Stimulated activated CD8-positive, alpha-beta memory T cell treated with anti-CD3 and anti-CD28 coated beads, Interleukin-4, amount 100 ng/mL, for 1 hour (primary cell): Measurements from ENCODE around the gene GRB10.

Experiments used
- DNase-seq, 2 donors: peaks; one replicate each; pipeline ENCODE4 v3.0.0-alpha.2; 2020; ENCODE audit warnings: low read depth in 2 of 2, low spot score in 1 of 2

GRB10 gene

GRCh38 chr7:50803359-50804337 is 21.0 kb upstream of the GRB10 start:
- no peak for DNase-seq

DNA sequence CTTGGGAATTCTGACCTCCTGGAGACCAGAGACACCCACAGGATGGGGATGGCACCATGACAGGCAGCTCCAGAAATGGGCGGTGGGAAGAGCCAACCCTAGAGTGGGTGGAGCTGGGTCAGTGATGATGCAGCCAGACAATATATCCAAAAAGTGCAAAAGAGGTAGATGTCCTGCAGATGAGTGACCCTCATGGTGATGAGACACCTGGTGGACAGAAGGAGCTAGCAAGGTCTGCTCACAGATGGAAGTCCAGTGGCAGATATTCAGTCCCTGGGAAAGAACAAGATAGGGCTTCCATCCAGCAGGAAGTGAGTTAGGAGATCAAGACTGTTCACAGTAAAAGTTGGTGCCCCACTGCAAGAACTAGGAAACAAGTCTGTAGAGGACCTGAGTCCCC is 19.2 kb upstream of the GRB10 start:
- DNase-seq = no peak

DNA sequence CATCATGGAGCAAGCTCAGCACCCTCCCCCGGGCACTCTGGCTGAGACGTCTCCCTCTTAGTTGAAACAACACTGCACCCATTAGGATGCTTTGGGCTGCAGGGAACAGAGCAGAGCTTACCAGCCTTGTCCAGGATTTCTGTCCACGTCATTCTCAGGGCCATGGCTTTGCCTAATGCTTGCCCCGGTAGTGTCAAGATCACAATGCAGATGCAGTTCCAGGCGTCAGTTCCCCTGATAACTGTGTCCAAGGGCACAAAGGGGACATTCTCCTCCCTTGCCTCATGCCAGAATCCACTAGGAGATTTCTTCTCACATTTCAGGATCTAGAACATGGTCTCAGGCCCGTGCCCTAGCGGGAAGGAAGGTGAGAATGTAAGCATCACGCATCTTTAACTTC is 17.2 kb upstream of the GRB10 start:
- no peak for DNase-seq

DNA sequence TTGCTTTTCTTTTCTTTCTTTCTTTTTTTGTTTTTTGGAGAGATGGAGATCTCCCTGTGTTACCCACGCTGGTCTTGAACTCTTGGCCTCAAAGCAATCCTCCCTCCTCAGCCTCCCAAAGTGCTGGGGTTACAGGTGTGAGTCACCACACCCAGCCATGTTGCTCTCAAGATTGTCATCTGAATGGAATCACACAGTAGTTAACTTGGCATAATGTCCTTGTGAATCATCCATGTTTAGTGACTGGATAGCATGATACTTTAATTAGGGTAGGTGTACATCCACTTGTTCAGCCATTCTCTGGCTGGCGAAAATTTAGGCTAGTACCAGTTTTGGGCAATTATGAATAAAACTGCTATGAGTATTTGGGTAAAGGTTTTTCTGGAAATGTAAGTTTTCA is 15.4 kb upstream of the GRB10 start:
- no peak for DNase-seq

DNA sequence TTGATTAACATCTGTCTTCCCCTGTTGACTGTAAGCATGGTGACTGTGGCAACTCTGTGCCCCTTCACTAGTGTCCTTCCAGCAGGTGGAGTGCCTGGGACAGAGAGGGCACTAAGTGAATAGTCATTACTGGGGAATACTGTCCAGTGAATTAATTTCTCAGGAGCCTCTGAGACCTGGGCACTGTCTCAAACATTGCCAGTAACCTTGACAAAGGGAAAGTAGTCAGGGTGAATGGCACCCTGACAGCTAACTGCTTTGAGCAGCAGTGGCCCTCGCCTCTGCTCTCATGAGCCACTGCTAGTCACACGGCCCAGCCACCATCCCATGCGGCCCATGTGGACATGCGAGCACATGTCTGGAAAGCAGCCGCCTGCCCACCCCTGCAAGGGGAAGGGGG is 13.1 kb upstream of the GRB10 start:
- DNase-seq = no peak

DNA sequence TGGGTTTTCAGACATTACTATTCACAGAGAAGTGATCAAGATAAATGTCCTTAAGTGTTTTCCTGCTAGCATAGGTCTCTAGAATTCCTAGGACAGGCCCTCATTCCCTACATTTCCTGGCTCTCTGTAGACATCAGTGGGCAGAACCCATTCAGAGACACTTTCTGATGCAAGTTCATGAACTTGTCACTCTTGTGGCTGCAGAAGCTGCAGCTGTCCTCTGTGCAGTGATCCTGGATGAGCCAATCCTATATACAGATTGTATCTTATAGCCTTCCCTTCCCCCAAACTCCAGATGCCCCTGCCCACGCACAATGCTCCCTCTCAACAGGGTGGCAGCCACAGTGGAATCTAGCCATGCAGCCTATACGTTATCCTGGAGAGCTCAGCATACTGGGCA is 12.6 kb upstream of the GRB10 start:
- DNase-seq = no peak

DNA sequence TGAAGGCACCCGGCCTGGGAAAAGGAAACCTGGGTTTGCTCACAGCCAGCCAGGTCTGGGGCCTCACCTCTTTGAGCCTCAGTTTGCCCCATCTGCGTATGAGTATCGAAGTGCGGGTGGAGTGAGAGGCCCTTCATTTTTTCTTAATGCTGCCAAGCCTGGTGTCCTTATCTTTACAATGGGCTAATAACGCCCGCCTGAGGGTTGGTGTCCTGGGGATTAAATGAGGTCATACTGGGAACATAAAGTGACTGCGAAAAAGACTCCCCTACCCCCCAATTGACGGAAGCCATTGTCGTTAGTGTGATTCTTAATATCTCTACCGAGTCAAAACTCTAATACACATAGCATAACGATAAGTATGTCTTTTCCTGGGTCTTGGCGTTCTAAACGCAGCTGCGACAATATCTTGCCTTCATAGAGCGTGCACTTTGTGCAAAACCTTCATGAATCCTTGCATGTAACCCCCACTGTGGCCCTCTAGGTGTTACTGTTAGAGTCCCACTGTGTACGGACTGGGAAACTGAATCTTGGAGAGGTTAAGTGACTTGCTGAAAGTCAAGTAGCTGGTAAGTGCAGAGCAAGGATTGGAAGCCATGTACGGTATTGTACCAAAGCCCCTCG is 11.4 kb upstream of the GRB10 start:
- DNase-seq = no peak

- DNase-seq = no peak
These were observed 10.6 kb upstream of the GRB10 start for GRCh38 chr7:50793120-50793946.

DNA sequence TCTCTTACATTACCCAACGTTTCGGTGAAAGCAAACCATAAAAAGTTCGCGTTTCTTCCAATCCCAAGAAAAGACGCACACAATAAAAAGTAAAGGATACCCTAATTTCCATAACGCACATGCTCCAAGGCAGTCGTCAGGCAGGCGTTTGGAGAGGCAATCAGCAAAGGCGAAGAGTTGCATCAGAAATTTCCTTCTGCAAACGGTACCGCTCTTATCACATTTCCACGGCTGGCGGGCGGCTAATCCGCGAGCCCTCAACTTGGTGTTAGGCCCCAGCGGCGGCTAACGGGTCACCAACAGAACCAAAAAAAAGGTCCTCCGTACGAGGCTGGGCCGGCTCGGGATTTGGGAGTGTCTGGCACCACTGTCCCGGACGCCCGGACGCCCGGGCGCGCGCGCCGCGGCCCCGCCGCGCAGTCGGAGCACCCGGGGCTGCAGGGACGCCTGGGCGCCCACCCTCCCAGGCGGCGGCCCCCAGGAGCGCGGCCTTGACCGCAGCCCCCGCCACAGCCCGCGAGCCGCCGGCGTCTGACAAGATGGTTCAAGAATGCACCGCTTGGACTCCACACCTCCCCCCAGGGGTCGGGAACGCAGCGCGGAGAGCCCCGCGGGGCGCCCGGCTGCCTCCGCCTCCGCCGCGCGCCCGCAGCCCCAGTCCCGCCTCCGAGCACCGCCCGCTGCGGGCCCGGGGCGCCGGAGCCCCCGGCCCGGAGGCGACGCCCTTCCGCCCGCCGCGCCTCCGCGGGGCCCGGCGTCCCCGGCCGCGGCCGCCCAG is 9.8 kb upstream of the GRB10 start:
- no peak for DNase-seq

DNA sequence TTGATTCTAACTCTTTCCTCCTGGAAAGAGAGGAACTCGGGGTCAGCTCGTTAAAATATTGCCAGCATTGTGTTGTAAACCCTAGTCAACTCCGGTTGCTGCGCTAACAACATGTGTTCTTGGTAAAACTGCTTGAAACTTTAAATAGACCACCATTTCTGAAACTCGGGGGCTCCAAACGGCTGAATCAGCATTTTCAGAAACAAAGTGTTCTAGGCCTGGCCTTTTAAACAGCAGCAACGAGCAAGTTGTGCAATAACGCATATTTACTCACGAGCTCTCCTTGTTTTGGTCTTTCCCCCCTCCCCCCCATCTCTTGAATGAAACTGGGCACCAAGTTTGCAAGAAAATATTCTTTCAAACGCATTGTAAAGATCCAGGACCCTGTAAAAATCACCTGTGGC is 9.2 kb upstream of the GRB10 start:
- DNase-seq = no peak

DNA sequence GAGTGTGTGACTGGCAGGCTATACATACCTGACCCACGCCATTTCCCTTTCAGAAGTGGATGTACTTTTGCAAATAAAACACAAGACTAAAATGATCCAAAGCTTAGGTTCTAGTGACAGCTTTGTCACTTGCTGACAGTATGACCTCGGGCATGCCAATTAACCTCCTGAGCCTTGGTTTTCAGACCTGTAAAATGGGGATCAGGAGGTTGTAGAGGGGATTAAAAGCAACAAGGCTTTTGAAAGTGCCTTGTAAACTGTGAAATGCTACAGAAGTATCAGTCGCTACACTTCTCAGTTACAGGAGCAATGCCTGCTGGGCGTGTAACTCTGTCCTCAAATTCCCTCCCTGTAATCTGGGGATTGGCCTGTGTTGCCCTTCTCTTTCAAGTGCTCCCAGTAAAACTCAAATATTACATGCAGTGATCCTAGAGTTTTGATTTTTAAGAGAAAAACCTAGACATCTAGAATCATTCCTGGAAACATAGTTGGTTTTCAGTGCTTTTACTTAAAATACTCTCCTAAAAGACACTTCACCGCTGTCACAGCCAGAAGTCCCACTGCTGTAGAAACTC is 8.8 kb upstream of the GRB10 start:
- DNase-seq = no peak

DNA sequence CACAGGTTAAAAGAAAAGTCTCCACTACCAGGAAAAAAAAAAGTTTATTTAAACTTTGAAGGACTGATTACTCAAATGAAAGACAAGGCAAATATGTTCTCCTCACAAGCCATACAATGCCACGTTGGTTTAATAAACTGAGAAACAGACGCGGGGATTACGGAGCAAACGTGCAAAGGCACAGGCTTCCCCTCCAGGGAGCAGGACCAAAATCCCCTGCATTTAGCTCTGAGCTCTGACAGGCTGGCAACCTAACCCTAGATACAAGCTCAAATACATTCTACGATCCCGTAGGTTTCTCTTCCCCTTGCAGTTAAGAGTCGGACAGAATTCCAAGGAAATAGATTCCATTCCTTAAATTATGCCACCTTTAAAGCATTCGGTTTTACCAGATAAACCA is 7.7 kb upstream of the GRB10 start:
- no peak for DNase-seq

- no peak for DNase-seq
These were observed 5.7 kb upstream of the GRB10 start for GRCh38 chr7:50788382-50788781.

- no peak for DNase-seq
These were observed 5.1 kb upstream of the GRB10 start for GRCh38 chr7:50787825-50788224.

- no peak for DNase-seq
These were observed 2.6 kb upstream of the GRB10 start for GRCh38 chr7:50785346-50785745.

DNA sequence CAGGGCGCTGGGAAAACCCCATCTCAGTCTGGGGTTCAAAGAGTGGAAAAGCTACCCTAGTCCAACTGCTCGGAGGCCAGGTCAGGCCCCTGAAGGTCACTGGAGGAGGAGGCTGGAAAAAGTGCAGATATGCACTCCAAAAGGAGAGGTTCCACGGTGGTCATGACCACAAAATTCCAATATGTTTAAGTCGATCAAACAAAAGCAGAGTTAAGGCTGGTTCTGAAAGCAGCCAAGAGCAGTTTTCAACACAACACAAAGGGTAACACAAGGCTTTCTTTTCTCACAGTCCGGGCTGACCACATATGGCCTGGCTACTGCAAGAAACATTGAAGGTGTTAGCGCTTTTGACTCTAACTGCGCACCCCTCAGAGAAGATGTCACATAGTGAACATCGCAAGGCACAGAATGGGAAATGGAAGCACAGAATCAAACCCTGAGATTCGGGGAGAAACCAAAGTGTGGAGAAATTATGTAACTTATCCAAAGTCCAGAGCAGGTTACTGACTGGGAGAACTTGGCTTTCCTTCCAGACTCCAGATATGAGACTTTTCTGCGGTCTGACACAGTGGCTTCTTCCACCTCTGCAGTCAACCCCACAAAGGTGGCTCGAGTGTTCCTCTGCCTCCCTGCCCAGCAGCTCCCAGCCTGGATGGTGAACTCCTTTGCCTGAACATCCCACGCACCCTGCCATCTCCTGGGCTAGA is 1.3 kb upstream of the GRB10 start:
- DNase-seq = no peak

- no peak for DNase-seq
These were observed 607 bp upstream of the GRB10 start for GRCh38 chr7:50783303-50783702.

GRCh38 chr7:50781381-50782293 is 1.1 kb downstream of the GRB10 start:
- DNase-seq = no peak

DNA sequence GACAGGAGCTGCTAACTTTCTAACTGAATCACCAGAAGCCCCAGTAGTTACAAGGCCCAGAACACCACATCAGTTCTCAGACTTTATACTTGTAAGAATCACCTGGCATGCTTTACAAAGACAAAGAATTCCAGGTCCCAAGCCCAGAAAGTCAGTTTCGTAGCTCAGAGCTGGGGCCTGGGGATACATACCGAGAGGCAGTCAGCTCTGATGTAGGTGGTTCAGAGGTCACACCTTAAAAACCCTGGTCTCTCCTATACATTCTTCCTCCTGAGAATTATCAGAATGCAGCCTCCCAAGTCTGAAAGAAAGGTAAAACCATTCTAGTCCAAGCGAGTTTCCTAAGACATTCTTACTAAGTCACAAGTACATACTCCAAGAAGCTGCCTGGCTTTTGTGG is 2.3 kb downstream of the GRB10 start:
- no peak for DNase-seq
